ENCODE measurements around the gene NCSTN.

- TF ChIP-seq CTCF (IDR thresholded peaks at IDR 0.05; ENCODE audit: low read depth, low read length) (no peak), EZH2phosphoT487 (IDR thresholded peaks at IDR 0.05; ENCODE audit: low read depth) (no peak)
These were observed 43.0 kb upstream of the NCSTN start for GRCh38 chr1:160300173-160300572.

Measured in OCI-LY3 (cell line).